GM04504 (cell line): ENCODE data around the gene FAM20C.
"Not testable (repeated sequence)": the region's sequence is repeated elsewhere in the genome, so short reads cannot be mapped to it uniquely, and the experiment has no call there.

Experiments
- DNase-seq: peaks from one replicate; pipeline ENCODE4 v3.0.0-alpha.2; 2012; ENCODE audit warnings: low read depth

The FAM20C gene

GRCh38 chr7:174716-175115 is 17.7 kb upstream of the FAM20C start:
- no peak for DNase-seq

DNA sequence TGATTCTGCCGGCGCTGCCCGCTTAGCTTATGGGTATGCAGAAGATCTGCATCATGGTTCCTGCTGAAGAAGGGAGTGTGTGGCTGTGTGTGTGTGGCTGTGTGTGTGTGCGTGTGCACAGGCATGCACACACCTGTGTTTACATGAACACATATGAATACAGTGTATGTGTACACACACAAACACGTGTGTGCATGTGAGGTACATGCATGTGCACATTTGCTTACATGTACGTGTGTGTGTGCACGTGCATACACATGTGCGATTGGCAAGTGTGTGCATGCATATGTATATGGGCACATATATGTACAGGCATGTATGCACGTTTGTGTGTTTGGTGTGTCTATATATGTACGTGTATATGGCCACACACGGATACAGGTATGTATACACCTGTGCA is 16.4 kb upstream of the FAM20C start:
- no peak for DNase-seq

GRCh38 chr7:176381-176780 is 16.0 kb upstream of the FAM20C start:
- no peak for DNase-seq

DNA sequence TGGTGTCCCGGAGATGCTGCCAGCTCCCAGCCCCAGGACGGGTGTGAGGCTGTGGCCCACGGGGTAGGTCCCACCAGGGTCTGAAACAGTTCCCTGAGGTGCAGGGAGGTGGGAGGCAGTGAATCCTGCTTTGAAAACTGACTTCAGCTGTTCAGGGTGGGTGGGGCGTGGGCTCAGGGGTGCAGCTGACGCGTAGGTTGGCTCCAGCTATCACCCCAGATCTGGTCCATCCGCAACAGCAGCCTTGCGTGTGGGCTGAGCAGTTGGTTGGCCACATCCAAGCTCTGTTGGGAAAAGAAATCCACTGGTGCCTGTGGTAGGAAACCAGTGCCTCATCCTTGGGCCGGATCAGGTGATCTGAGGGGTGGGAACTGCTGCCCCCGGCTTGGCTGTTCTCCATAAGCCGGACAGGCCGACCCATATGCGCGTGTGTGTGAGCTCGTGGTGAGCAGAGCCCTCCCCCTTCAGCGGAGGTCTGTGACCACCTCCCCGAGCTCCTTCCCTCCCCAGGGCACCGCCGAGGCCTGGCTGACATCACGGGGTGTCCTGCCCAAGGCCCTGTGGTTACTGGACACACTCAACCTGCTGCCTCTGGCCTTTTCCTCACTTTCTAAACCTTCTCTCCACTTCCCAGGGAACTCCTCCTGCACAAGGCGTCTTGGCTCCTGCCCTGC is 15.4 kb upstream of the FAM20C start:
- DNase-seq, result no peak

DNA sequence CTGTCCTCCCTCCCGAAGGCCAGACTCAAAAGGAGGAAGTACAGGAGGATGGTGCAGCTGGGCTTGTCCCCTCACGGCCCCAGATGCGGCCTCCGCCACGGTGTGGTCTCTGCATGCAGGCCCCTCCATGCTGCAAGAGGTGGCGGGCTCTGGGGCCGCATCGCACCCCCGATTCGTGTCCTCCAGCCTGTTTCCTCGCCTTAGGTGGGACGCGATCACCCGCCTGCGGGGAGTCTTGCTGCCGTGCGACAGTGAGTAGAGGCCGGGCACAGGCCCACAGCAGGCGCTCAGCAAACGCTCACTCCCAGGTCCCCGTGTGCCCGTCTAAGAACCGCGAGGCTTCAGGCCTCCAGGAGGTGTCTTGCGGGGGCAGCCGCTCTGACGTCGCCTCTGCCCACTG is 13.9 kb upstream of the FAM20C start:
- DNase-seq, result no peak

GRCh38 chr7:179209-179681 is 13.1 kb upstream of the FAM20C start:
- DNase-seq, result no peak

GRCh38 chr7:179948-180694 is 12.2 kb upstream of the FAM20C start:
- DNase-seq, result no peak

DNA sequence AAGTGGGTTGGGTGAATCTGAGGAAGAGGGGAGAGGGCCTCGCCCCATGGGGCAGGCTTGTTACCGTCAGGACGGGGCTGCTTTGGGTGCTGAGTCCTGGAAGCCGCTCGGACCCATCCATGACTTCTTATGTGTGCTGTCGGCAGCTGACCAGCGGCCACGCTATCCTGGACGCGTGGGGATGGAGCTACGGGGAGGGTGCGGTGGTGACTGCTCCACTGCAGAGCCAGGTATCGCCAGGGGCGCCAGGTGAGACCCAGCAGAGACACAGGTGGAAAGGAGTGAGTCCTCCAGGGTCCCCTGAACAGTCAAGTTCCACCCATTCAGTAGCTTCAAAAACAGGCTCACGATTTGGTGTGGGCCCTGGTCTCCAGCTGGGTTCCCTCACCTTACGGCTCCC is 10.6 kb upstream of the FAM20C start:
- DNase-seq, result no peak

DNA sequence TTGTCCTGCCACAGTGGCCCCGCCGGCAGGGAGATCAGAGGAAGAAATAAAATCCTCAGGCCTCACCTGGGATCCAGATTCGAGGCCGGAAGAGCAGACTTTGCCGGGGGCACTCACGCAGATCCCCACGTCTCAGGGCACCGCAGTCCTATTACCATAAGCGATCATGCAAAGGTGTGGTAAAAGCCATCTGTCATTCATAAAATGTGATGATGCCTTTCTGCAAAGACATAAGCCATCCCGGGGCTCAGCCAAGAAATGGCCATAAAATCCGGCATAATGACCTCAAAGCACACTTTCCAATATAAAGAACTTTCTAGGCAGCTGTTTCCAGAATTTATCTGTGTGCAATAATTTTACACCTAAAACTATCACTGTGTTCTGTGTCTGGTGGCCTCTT is 9.9 kb upstream of the FAM20C start:
- DNase-seq, result not testable (repeated sequence)

- no peak for DNase-seq
These were observed 8.7 kb upstream of the FAM20C start for GRCh38 chr7:183496-184292.

DNA sequence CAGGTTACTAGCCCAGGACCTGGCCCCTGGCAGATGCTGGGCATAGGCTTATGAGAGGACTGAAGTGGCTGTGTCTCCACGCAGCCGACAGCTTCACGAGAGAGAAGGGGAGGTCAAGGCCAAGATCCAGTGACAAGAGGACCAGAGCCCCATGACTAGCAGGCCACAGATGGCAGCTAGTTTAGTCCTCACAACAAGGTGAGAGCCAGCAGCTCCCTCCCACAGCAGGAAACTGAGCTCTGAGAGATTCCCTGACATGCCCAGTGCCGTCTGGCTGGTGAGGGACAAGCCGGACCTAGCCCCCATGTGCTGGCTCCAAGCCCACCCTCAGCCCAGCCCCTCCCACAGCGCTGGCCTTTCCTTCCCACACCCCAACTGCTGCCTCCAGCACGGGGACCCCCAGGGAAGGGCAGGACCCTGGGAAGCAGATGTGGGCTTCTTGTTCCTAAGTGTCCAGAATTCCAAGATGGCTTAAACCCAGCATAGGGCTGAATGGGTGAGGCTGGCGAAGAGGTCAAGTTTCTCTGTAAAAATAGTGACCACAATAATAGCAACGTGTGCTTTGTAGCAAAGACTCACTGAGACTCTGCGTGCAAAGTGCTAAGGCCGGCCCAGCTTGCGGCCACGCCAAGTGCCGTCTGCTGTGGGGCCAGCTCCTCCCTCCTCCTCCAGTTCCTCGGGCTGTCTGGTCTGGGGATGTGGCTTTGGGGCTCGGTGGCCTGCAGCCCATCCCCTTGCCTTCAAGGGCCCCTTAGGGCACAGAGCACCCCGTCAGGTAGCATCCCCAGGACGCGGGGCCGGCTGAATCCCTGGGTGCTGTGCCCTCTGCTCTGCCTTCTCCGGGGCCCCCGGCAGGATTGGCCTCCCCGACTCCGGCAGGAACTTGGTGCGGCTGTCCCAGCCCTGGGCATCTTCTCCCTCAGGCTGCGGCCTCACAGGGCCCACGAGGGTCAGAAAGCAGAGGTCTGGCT is 7.8 kb upstream of the FAM20C start:
- DNase-seq, result no peak

DNA sequence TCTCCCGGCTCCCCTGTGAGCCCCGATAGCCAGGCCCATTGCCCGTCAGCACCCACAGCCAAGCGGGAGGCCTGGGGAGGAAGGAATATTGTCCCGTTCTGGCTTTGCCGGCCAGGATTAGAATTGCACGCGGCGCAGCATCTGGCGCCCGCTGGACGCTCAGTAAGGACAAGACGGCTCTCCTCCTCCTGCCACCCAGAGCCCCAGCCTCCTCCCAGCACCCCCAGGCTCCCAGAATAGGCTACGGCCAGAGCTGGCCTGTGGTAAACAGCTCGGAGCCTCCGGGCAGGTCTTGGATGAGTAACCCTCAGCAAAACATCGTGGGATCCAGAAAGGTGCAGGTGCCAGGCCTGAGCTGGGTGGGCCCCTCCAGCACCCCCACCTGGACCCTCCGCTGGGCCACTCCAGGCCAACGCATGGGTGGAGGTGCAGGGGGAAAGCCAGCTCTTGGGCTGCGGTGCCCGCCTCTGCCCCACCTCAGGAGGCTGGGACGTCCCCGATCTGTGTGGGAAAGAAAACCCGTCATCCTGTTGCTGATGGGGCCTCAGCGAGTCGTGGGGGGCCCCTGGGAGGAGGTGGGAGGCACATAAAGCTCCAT is 5.8 kb upstream of the FAM20C start:
- DNase-seq, result no peak

- DNase-seq, result no peak
These were observed 5.0 kb upstream of the FAM20C start for GRCh38 chr7:187227-187927.

DNA sequence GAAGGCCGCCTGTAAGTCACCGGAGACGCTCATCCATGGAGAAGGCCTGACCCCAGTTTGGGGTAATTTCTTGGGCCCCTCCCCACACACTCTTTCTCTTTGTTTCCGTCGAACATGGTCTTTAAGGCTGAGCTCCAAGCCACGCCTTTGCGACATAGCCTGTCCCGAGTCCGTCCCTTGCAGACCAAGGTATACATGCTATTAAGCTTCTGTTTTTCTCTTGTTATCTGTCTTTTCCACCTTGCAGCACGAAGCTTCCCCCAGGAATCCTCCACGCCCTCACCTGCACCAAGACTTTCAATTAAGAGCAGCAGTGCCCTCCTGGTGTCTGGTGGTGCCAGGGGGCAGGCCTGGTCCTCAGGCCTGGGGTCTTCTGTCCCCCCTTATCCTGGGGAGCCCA is 4.2 kb upstream of the FAM20C start:
- DNase-seq, result no peak

GRCh38 chr7:188727-189500 is 3.5 kb upstream of the FAM20C start:
- DNase-seq, result no peak

GRCh38 chr7:189719-190118 is 2.7 kb upstream of the FAM20C start:
- no peak for DNase-seq

DNA sequence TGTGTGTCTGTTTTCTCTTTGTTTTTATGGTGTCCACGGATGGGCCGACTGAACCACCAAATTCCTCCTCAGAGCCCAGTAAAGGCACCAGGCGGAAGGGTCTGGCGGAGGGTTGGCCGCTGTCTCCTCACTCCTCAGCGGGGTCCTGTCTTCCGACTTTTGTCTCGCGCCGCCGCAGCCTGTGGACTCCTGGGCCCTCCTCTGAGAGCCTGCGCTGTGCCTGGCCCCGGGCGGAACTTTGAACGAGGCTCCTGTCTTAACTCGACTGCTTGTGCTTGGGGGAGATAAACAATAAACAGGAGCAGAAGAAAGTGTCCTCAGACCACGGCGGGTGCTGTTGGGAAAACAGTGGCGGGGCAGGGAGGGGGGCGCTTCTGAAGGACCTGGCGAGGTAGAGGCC is 2.2 kb upstream of the FAM20C start:
- DNase-seq, result no peak

DNA sequence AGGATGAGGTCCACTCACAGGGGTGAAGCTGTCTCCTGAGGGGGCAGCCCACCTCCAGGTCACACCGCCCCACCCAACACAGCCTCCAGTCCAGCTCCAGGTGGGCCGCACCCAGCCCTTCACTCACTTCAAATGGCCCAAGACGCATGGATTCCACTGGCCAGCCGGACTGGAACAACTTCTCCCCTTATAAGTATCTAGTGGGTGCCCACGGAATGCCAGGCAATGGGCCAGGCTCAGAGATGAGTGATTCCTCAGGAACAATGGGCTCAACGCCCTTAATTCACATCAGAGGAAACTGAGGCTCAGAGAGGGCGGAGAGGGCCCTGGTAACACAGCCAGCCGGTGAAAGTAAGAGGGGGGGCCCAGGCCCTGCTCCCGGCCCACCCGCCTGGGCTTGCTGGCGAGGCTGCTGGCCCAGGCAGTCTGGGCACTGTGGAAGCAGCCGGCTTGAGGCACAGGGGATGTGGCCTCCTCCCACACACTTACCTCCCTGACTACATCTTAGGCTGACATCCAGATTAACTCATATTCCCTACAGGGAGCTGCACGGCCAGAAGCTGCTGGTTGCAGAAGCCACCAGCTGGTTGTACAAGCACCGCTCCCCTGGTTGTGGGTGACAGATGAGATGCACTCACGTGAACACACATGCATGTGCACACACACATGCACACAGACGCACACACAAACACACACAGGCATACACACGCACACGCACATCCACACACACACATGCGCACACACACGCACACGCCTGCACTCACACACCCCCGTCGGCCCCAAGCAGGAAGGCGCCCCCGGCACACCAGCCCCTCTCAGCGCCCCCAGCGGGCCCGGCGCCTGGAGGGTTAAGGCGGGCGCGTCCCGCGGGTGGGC is 1.0 kb upstream of the FAM20C start:
- peak; percentile 67 for DNase-seq
